Cardiac muscle cell (in vitro differentiated cells and primary cell): ENCODE data around the gene TP53BP1. TPM values are rescaled to one million over a fixed set of nuclear protein-coding genes. Genes with fewer than 3 reads are reported as not detected.

Experiments used
- DNase-seq, 2 donors: peaks; one replicate each; pipeline versions ENCODE4 v3.0.0 to v3.0.0-alpha.2; 2010 to 2017; ENCODE audit warnings: low read depth in 1 of 2, low spot score in 1 of 2
- H3K27ac ChIP-seq: fragments of 200-600 bp; sonication (generic); 2 replicates; pipeline ENCODE4 v1.5.1; 2016
- H3K27me3 ChIP-seq: fragments of 200-600 bp; sonication (generic); 2 replicates; pipeline ENCODE4 v1.6.0; 2016; ENCODE audit warnings: control low read depth
- H3K36me3 ChIP-seq: fragments of 200-600 bp; sonication (generic); 2 replicates; pipeline ENCODE4 v1.5.1; 2016; ENCODE audit warnings: control low read depth
- H3K4me1 ChIP-seq: fragments of 200-600 bp; sonication (generic); 2 replicates; pipeline ENCODE4 v1.8.1; 2017; ENCODE audit warnings: low read depth, mild to moderate bottlenecking, mixed run types
- H3K4me3 ChIP-seq: fragments of 200-600 bp; sonication (generic); 2 replicates; pipeline ENCODE4 v1.5.1; 2016; ENCODE audit warnings: mild to moderate bottlenecking
- H3K9me3 ChIP-seq: fragments of 200-600 bp; sonication (generic); 2 replicates; pipeline ENCODE4 v1.5.1; 2017; ENCODE audit warnings: low read depth, mild to moderate bottlenecking, control low read depth
- CTCF ChIP-seq: IDR thresholded peaks from 2 replicates; pipeline ENCODE4 v1.5.1; 2012; ENCODE audit warnings: low read depth, mild to moderate bottlenecking, low read length
- polyA plus RNA-seq: library from polyadenylated mRNA; unstranded; fragments of >200 nt; fragmentation: Nextera tagmentation; extraction: Ambion mirVana; gene quantifications from 2 replicates; pipeline ENCODE4 v1.2.1, GENCODE V29; 2016
- total RNA-seq: library from RNA; depleted of rRNA; stranded (reverse); fragments of >200 nt; gene quantifications from 2 replicates; pipeline ENCODE4 v1.2.3, GENCODE V29; 2016

TP53BP1 gene
- total and polyA plus RNA-seq, 2 experiments from 2014 or later, result 41.0 to 84.1 TPM

GRCh38 chr15:43439268-43439667 is 53.7 kb downstream of the TP53BP1 start:
- TF ChIP-seq CTCF, result no peak
- no peaks in the 10 kb centered on the region for H3K9me3 ChIP-seq

GRCh38 chr15:43436395-43436794 is 56.6 kb downstream of the TP53BP1 start:
- DNase-seq, result no peak
- H3K4me1 ChIP-seq, result no peaks in the 10 kb centered on the region
- no peaks in the 10 kb centered on the region for H3K9me3 ChIP-seq

More at GRCh38 chr15:43439268-43439667, 53.7 kb downstream of the TP53BP1 start:
- H3K36me3 ChIP-seq, result peaks cover 52% of the 10 kb centered on the region
- DNase-seq, result no peak
- no peak overlapping the region for H3K27ac ChIP-seq
- no peaks in the 10 kb centered on the region for H3K27me3 ChIP-seq
- H3K4me1 ChIP-seq, result no peaks in the 10 kb centered on the region
- no peak overlapping the region for H3K4me3 ChIP-seq

GRCh38 chr15:43434446-43434845 is 58.5 kb downstream of the TP53BP1 start:
- Histone ChIP-seq H3K4me3 (no peak overlapping the region), H3K9me3 (no peaks in the 10 kb centered on the region), H3K36me3 (peaks cover 56% of the 10 kb centered on the region), H3K27ac (peak overlapping the region; percentile 22), H3K4me1 (no peaks in the 10 kb centered on the region), H3K27me3 (no peaks in the 10 kb centered on the region)
- no peak for TF ChIP-seq CTCF
- no peak for DNase-seq

More at GRCh38 chr15:43436395-43436794, 56.6 kb downstream of the TP53BP1 start:
- no peak for TF ChIP-seq CTCF
- H3K27me3 ChIP-seq, result no peaks in the 10 kb centered on the region
- no peak overlapping the region for H3K4me3 ChIP-seq
- peaks cover 53% of the 10 kb centered on the region for H3K36me3 ChIP-seq
- no peak overlapping the region for H3K27ac ChIP-seq

- no peak for DNase-seq
- H3K9me3 ChIP-seq, result no peaks in the 10 kb centered on the region
- peak overlapping the region; percentile 22 for H3K27ac ChIP-seq
- H3K4me1 ChIP-seq, result no peaks in the 10 kb centered on the region
- H3K4me3 ChIP-seq, result no peak overlapping the region
- TF ChIP-seq CTCF, result no peak
- peaks cover 52% of the 10 kb centered on the region for H3K36me3 ChIP-seq
- H3K27me3 ChIP-seq, result no peaks in the 10 kb centered on the region
Measured at GRCh38 chr15:43433661-43434303, 59.2 kb downstream of the TP53BP1 start.

- TF ChIP-seq CTCF, result no peak
- no peak overlapping the region for H3K27ac ChIP-seq
- no peaks in the 10 kb centered on the region for H3K27me3 ChIP-seq
- no peak overlapping the region for H3K4me3 ChIP-seq
- no peaks in the 10 kb centered on the region for H3K9me3 ChIP-seq
- peak in 1 of 2 donors; percentile 25 for DNase-seq
- no peaks in the 10 kb centered on the region for H3K4me1 ChIP-seq
- H3K36me3 ChIP-seq, result peaks cover 48% of the 10 kb centered on the region
Measured at GRCh38 chr15:43433165-43433564, 59.8 kb downstream of the TP53BP1 start.
